ENCODE measurements around the gene PERCC1. TPM values are rescaled to one million over a fixed set of nuclear protein-coding genes. Genes with fewer than 3 reads are reported as not detected.

Gene PERCC1
- total RNA-seq, 4 donors from 2014 or later = not detected

DNA sequence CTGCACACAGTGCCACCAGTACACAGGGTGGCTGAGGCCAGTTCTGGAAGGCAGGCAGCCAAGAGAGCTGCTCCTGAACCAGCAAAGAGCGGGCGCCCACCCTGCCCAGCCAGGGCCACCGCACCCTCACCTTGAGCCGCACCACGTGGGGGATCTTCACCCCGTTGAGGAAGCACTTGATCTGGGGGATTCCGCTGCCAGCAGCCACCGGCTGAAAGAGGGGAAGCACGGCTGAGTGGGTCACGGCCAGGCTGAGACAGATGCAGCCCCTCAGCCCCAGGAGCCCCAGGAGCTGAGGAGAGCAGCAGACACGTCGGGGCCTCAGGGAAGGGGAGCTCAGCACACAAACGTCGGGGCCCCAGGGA, 28.1 kb downstream of the PERCC1 start:
- TF ChIP-seq, protein P1, sequence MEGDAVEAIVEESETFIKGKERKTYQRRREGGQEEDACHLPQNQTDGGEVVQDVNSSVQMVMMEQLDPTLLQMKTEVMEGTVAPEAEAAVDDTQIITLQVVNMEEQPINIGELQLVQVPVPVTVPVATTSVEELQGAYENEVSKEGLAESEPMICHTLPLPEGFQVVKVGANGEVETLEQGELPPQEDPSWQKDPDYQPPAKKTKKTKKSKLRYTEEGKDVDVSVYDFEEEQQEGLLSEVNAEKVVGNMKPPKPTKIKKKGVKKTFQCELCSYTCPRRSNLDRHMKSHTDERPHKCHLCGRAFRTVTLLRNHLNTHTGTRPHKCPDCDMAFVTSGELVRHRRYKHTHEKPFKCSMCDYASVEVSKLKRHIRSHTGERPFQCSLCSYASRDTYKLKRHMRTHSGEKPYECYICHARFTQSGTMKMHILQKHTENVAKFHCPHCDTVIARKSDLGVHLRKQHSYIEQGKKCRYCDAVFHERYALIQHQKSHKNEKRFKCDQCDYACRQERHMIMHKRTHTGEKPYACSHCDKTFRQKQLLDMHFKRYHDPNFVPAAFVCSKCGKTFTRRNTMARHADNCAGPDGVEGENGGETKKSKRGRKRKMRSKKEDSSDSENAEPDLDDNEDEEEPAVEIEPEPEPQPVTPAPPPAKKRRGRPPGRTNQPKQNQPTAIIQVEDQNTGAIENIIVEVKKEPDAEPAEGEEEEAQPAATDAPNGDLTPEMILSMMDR (IDR thresholded peaks at IDR 0.05) = no peak
- no peak for TF ChIP-seq POLR2A (IDR thresholded peaks at IDR 0.05)
- no peak overlapping the region for H3K4me3 ChIP-seq
- no peak for DNase-seq
- H3K9me3 ChIP-seq = no peaks in the 10 kb centered on the region
- no peaks in the 10 kb centered on the region for H3K27me3 ChIP-seq
- no peak overlapping the region for H3K27ac ChIP-seq
- peaks cover 27 to 91% (median 29%) of the 10 kb centered on the region in 3 donors for H3K36me3 ChIP-seq
- intact Hi-C loops (cut with DNase I) = no loop called here
- no peaks in the 10 kb centered on the region for H3K4me1 ChIP-seq
- 80% methylated on average over 1 of the region's 14 CpGs; no CpG with 5 or more reads in 1 of the 2 donors for WGBS, 2 donors

DNA sequence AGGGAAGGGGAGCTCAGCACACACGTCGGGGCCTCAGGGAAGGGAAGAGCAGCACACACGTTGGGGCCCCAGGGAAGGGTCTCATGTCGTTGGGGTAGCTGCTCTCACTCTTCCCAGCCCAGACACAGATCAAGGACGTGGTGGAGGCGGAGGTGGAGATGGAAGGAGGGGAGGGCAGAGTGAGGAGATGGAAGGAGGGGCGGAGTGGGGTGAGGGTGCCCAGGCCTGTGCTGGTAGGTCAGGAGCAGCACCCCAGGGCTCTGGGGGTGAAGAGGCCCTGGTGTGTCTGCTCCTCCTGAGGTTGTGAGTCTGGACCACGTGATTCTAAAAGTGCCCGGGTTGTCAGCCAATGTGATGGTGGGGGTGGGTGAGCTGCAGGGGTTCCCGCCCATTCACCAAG, 29.1 kb downstream of the PERCC1 start:
- TF ChIP-seq, protein P1 (IDR thresholded peaks at IDR 0.05) = no peak
- TF ChIP-seq POLR2A (IDR thresholded peaks at IDR 0.05) = no peak
- 67 to 79% methylated on average over 7 to 9 of the region's 10 CpGs for WGBS, 2 donors
- Histone ChIP-seq H3K36me3 (peaks cover 24 to 91% (median 25%) of the 10 kb centered on the region in 3 donors), H3K4me1 (no peaks in the 10 kb centered on the region), H3K9me3 (no peaks in the 10 kb centered on the region), H3K27ac (no peak overlapping the region), H3K4me3 (no peak overlapping the region), H3K27me3 (no peaks in the 10 kb centered on the region)
- no peak for DNase-seq
- intact Hi-C loops (cut with DNase I) = no loop called here

- H3K4me3 ChIP-seq = no peak overlapping the region
- 83 to 93% methylated on average over 4 to 7 of the region's 30 CpGs for WGBS, 2 donors
- TF ChIP-seq, protein P1 (IDR thresholded peaks at IDR 0.05) = no peak
- TF ChIP-seq POLR2A (IDR thresholded peaks at IDR 0.05) = no peak
- no peaks in the 10 kb centered on the region for H3K27me3 ChIP-seq
- intact Hi-C loops (cut with DNase I) = no loop called here
- DNase-seq = no peak
- H3K36me3 ChIP-seq = peaks cover 18 to 91% (median 19%) of the 10 kb centered on the region in 3 donors
- H3K27ac ChIP-seq = no peak overlapping the region
- no peaks in the 10 kb centered on the region for H3K9me3 ChIP-seq
- no peaks in the 10 kb centered on the region for H3K4me1 ChIP-seq
Observed at GRCh38 chr16:1460602-1461138, 29.8 kb downstream of the PERCC1 start.

- no peak for DNase-seq
- H3K4me3 ChIP-seq = no peak overlapping the region
- intact Hi-C loops (cut with DNase I) = no loop called here
- WGBS, 2 donors = 87 to 96% methylated on average over 7 to 13 of the region's 24 CpGs
- no peaks in the 10 kb centered on the region for H3K9me3 ChIP-seq
- no peaks in the 10 kb centered on the region for H3K4me1 ChIP-seq
- H3K27ac ChIP-seq = no peak overlapping the region
- H3K27me3 ChIP-seq = no peaks in the 10 kb centered on the region
- H3K36me3 ChIP-seq = peaks cover 15 to 90% (median 19%) of the 10 kb centered on the region in 3 donors
- TF ChIP-seq, protein P1 (IDR thresholded peaks at IDR 0.05) = no peak
- TF ChIP-seq POLR2A (IDR thresholded peaks at IDR 0.05) = no peak
Observed at GRCh38 chr16:1461146-1461545, 30.3 kb downstream of the PERCC1 start.

GRCh38 chr16:1464196-1464893, 33.5 kb downstream of the PERCC1 start:
- Histone ChIP-seq H3K27me3 (no peaks in the 10 kb centered on the region), H3K4me3 (no peak overlapping the region), H3K4me1 (peaks cover 0 to 9% (median 0%) of the 10 kb centered on the region in 3 donors), H3K27ac (no peak overlapping the region), H3K9me3 (no peaks in the 10 kb centered on the region), H3K36me3 (peaks cover 15 to 68% (median 16%) of the 10 kb centered on the region in 3 donors)
- TF ChIP-seq, protein P1 (IDR thresholded peaks at IDR 0.05) = no peak
- no peak for TF ChIP-seq POLR2A (IDR thresholded peaks at IDR 0.05)
- intact Hi-C loops (cut with DNase I) = no loop called here
- no peak for DNase-seq
- WGBS, 2 donors = 89 to 90% methylated on average over 6 to 34 of the region's 41 CpGs
